ENCODE results near the gene MASP1.
A peak's percentile ranks its signal among the peaks of the same experiment; 100 is the strongest.

Gene MASP1

DNA sequence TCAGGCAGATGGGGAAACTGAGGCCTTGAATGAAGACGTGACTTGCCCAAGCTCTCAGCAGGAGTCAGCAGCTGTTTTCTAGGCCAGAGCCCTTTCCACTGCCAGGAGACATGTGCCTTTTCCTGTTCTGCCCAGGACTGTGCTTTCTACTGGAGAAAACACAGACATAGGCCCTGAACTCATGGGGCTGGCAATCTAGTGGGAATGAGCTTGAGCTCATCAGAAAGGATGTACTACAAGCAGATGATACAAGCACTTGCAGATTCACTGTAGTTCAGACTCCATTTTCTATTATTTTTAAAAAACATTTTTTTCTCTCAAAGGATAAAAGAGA, 14.4 kb downstream of the MASP1 start:
- H3K4me1 ChIP-seq (ENCODE audit: insufficient read depth, poor library complexity, severe bottlenecking) = no peaks in the 10 kb centered on the region
- no peaks in the 10 kb centered on the region for H3K9me3 ChIP-seq (ENCODE audit: severe bottlenecking)
- no peak overlapping the region for H3K27ac ChIP-seq (ENCODE audit: poor library complexity, severe bottlenecking)
- no peak for ATAC-seq (ENCODE audit: low read depth)
- H3K27me3 ChIP-seq (ENCODE audit: insufficient read depth, poor library complexity, severe bottlenecking) = no peaks in the 10 kb centered on the region
- no peak for DNase-seq (ENCODE audit: low spot score)
- no peak overlapping the region for H3K4me3 ChIP-seq (ENCODE audit: severe bottlenecking)
- TF ChIP-seq, protein P1, sequence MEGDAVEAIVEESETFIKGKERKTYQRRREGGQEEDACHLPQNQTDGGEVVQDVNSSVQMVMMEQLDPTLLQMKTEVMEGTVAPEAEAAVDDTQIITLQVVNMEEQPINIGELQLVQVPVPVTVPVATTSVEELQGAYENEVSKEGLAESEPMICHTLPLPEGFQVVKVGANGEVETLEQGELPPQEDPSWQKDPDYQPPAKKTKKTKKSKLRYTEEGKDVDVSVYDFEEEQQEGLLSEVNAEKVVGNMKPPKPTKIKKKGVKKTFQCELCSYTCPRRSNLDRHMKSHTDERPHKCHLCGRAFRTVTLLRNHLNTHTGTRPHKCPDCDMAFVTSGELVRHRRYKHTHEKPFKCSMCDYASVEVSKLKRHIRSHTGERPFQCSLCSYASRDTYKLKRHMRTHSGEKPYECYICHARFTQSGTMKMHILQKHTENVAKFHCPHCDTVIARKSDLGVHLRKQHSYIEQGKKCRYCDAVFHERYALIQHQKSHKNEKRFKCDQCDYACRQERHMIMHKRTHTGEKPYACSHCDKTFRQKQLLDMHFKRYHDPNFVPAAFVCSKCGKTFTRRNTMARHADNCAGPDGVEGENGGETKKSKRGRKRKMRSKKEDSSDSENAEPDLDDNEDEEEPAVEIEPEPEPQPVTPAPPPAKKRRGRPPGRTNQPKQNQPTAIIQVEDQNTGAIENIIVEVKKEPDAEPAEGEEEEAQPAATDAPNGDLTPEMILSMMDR (IDR thresholded peaks at IDR 0.05; ENCODE audit: poor library complexity, severe bottlenecking) = no peak
- H3K36me3 ChIP-seq (ENCODE audit: low read depth) = no peaks in the 10 kb centered on the region

DNA sequence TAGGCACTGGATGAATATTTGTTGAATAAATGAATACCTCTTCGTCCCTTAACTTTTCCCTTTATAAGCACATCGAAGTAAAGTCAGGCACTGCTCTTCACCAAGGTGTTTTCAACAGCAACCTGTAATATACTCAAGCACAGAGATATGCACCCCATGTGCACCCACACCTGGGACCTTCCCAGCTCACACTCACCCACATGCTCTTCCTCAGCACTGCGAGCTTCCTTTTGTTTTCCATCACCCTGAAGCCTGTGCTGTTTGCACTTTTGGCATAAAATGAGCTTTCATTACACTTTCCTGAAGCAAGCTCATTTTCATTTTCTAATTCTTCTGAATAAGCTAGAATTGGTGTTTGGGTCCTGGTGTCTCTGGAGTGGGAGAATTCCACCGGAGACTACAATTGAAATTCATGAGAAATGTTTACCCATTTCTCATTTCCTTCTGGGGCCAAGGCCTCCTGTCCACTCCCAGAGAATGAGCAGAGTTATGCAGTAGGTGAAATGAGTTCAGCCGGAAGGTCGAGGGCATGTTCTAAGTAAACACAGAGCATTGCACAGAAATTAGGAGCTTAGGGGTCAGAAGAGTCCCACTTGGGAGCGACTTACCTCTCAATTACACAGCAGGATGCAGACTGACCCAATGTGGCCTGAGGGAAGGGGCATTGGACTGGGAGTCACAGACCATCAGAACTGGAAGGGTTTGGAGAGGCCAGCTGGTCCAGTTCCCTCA, 15.0 kb downstream of the MASP1 start:
- H3K27ac ChIP-seq (ENCODE audit: poor library complexity, severe bottlenecking) = no peak overlapping the region
- no peaks in the 10 kb centered on the region for H3K9me3 ChIP-seq (ENCODE audit: severe bottlenecking)
- ATAC-seq (ENCODE audit: low read depth) = no peak
- no peaks in the 10 kb centered on the region for H3K4me1 ChIP-seq (ENCODE audit: insufficient read depth, poor library complexity, severe bottlenecking)
- H3K36me3 ChIP-seq (ENCODE audit: low read depth) = no peaks in the 10 kb centered on the region
- no peak for DNase-seq (ENCODE audit: low spot score)
- H3K4me3 ChIP-seq (ENCODE audit: severe bottlenecking) = no peak overlapping the region
- H3K27me3 ChIP-seq (ENCODE audit: insufficient read depth, poor library complexity, severe bottlenecking) = no peaks in the 10 kb centered on the region
- TF ChIP-seq, protein P1 (IDR thresholded peaks at IDR 0.05; ENCODE audit: poor library complexity, severe bottlenecking) = no peak

DNA sequence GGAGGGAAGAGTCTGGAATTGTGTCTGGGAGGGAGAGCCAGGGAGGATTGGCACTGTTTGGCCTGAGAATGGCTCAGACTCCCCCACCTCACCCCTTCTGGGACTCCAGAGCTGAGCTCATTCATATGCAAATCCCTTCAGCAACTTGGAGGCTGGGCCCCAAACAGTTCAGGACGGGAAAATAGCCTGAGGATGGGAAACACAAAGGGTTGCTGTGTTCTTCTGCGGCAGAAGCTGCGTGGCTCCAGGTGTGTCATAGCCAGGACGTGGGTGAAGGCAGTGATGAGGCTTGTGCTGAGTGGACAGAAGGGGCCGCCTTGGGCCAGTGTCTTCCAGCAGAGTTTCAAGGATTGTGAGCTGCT, 16.6 kb downstream of the MASP1 start:
- ATAC-seq (ENCODE audit: low read depth) = peak; percentile 29; the same call in 1 of the 3 replicates
- no peak for DNase-seq (ENCODE audit: low spot score)
- TF ChIP-seq, protein P1 (IDR thresholded peaks at IDR 0.05; ENCODE audit: poor library complexity, severe bottlenecking) = no peak
- Histone ChIP-seq H3K4me1 (ENCODE audit: insufficient read depth, poor library complexity, severe bottlenecking) (no peaks in the 10 kb centered on the region), H3K27ac (ENCODE audit: poor library complexity, severe bottlenecking) (no peak overlapping the region), H3K9me3 (ENCODE audit: severe bottlenecking) (no peaks in the 10 kb centered on the region), H3K4me3 (ENCODE audit: severe bottlenecking) (no peak overlapping the region), H3K27me3 (ENCODE audit: insufficient read depth, poor library complexity, severe bottlenecking) (no peaks in the 10 kb centered on the region), H3K36me3 (ENCODE audit: low read depth) (no peaks in the 10 kb centered on the region)

GRCh38 chr3:187274315-187274976, 17.1 kb downstream of the MASP1 start:
- H3K9me3 ChIP-seq (ENCODE audit: severe bottlenecking) = no peaks in the 10 kb centered on the region
- TF ChIP-seq, protein P1 (IDR thresholded peaks at IDR 0.05; ENCODE audit: poor library complexity, severe bottlenecking) = no peak
- no peak overlapping the region for H3K27ac ChIP-seq (ENCODE audit: poor library complexity, severe bottlenecking)
- DNase-seq (ENCODE audit: low spot score) (no peak), ATAC-seq (ENCODE audit: low read depth) (no peak)
- H3K27me3 ChIP-seq (ENCODE audit: insufficient read depth, poor library complexity, severe bottlenecking) = no peaks in the 10 kb centered on the region
- H3K4me3 ChIP-seq (ENCODE audit: severe bottlenecking) = no peak overlapping the region
- no peaks in the 10 kb centered on the region for H3K36me3 ChIP-seq (ENCODE audit: low read depth)
- no peaks in the 10 kb centered on the region for H3K4me1 ChIP-seq (ENCODE audit: insufficient read depth, poor library complexity, severe bottlenecking)

GRCh38 chr3:187271582-187271981, 20.0 kb downstream of the MASP1 start:
- Histone ChIP-seq H3K4me1 (ENCODE audit: insufficient read depth, poor library complexity, severe bottlenecking) (no peaks in the 10 kb centered on the region), H3K4me3 (ENCODE audit: severe bottlenecking) (no peak overlapping the region), H3K9me3 (ENCODE audit: severe bottlenecking) (no peaks in the 10 kb centered on the region), H3K27me3 (ENCODE audit: insufficient read depth, poor library complexity, severe bottlenecking) (no peaks in the 10 kb centered on the region), H3K36me3 (ENCODE audit: low read depth) (no peaks in the 10 kb centered on the region), H3K27ac (ENCODE audit: poor library complexity, severe bottlenecking) (no peak overlapping the region)
- DNase-seq (ENCODE audit: low spot score) (no peak), ATAC-seq (ENCODE audit: low read depth) (no peak)
- TF ChIP-seq, protein P1 (IDR thresholded peaks at IDR 0.05; ENCODE audit: poor library complexity, severe bottlenecking) = no peak

Measured in RWPE2 (cell line).